K562 (cell line): ENCODE measurements around the gene RREB1. TPM values are rescaled to one million over a fixed set of nuclear protein-coding genes. Genes with fewer than 3 reads are reported as not detected.

Experiments
- ATF1 ChIP-seq, 2 experiments: fragments of 450-650 bp in 1 of 2; IDR thresholded peaks; 2 replicates each; pipeline ENCODE4 v1.6.1; 2016; ENCODE audit warnings: missing compliant biosample characterization in 1 of 2, missing genetic modification characterization in 1 of 2
- GABPA ChIP-seq: fragments of 200-800 bp; sonication (Bioruptor generic); conservative IDR thresholded peaks from 2 replicates; pipeline ENCODE4 v1.6.1; 2016; ENCODE audit warnings: low read depth, missing genetic modification characterization, missing compliant biosample characterization
- L3MBTL2 ChIP-seq: fragments of 450-650 bp; IDR thresholded peaks from 2 replicates; pipeline ENCODE4 v1.6.1; 2016; ENCODE audit warnings: mild to moderate bottlenecking, moderate library complexity
- MEIS2 ChIP-seq: fragments of 450-650 bp; IDR thresholded peaks from 2 replicates; pipeline ENCODE4 v1.6.1; 2014; ENCODE audit warnings: mild to moderate bottlenecking; ENCODE audit not compliant: partially characterized antibody
- NRF1 ChIP-seq, 2 experiments: fragments of 450-650 bp; IDR thresholded peaks in 1 of 2; conservative IDR thresholded peaks in 1 of 2; 2 replicates each; pipeline ENCODE4 v1.6.1; 2014; ENCODE audit warnings: mild to moderate bottlenecking in 2 of 2
- PHF8 ChIP-seq: fragments of 200-600 bp; sonication (generic); IDR thresholded peaks from 2 replicates; pipeline ENCODE4 v1.6.1; 2012; ENCODE audit warnings: mixed run types, mild to moderate bottlenecking, inconsistent platforms, low read length, moderate library complexity, borderline replicate concordance
- RBFOX2 ChIP-seq: fragments of 200-400 bp; formaldehyde crosslinking; IDR thresholded peaks from 2 replicates; pipeline ENCODE4 v1.6.1; 2017; ENCODE audit warnings: low read depth, mild to moderate bottlenecking, low read length, moderate library complexity
- RCOR1 ChIP-seq, 2 experiments: IDR thresholded peaks; 2 replicates each; pipeline ENCODE4 v1.6.1; 2012; ENCODE audit warnings: low read depth in 2 of 2, low read length in 2 of 2, borderline replicate concordance in 1 of 2, improper control_type of control experiment in 1 of 2
- SMARCA5 ChIP-seq: fragments of 450-650 bp; IDR thresholded peaks from 2 replicates; pipeline ENCODE4 v1.6.1; 2016
- TBP ChIP-seq: optimal IDR thresholded peaks from 2 replicates; pipeline ENCODE3; 2011; ENCODE audit warnings: low read depth, low read length, improper control_type of control experiment
- ZNF644 ChIP-seq: fragments of 200-800 bp; sonication (Bioruptor generic); IDR thresholded peaks from 2 replicates; pipeline ENCODE4 v1.6.1; 2016; ENCODE audit warnings: low read depth, missing genetic modification characterization, missing compliant biosample characterization
- polyA plus RNA-seq, 8 experiments: library from polyadenylated mRNA; depleted of rRNA in 4 of 8; stranded (reverse) in 5 of 8; unstranded in 3 of 8; fragments of >200 nt; fragmentation: Nextera tagmentation in 2 of 8; fragmentation: Illumina TruSeq in 1 of 8; extraction: Ambion mirVana in 2 of 8; extraction: Trizol in 1 of 8; gene quantifications; 2 replicates each; pipeline versions ENCODE4 v1.2.1 to v1.2.3, GENCODE V29; 2011 to 2014; ENCODE audit warnings: inconsistent platforms in 1 of 8, missing spikeins in 1 of 8
- total RNA-seq, 7 experiments: library from RNA; depleted of rRNA in 6 of 7; stranded (reverse); fragments of >200 nt in 6 of 7; fragmentation: Illumina TruSeq in 2 of 7; extraction: Trizol in 2 of 7; gene quantifications; 2 replicates each; pipeline versions ENCODE4 v1.2.1 to v1.2.3, GENCODE V29; 2011 to 2021; ENCODE audit warnings: low replicate concordance in 1 of 7
- TF ChIP-seq, protein P1 (sequence below), 3 experiments: fragments of 200-800 bp in 1 of 3; fragments of 250-450 bp in 1 of 3; fragments of 450-650 bp in 1 of 3; sonication (Bioruptor Pico) in 1 of 3; sonication (Bioruptor generic) in 1 of 3; formaldehyde crosslinking in 1 of 3; IDR thresholded peaks; 2 replicates each; pipeline versions ENCODE4 v1.6.1 to v1.8.0; 2016 to 2022; ENCODE audit warnings: mild to moderate bottlenecking in 2 of 3, missing genetic modification characterization in 2 of 3, missing compliant biosample characterization in 1 of 3, moderate library complexity in 1 of 3
- TF ChIP-seq, protein P2 (sequence below): sonication (generic); formaldehyde crosslinking; IDR thresholded peaks from 2 replicates; pipeline ENCODE4 v1.8.0; 2022; ENCODE audit warnings: mild to moderate bottlenecking, missing genetic modification reagents, borderline replicate concordance
- TF ChIP-seq, protein P3 (sequence below): fragments of 450-650 bp; formaldehyde crosslinking; conservative IDR thresholded peaks from 2 replicates; pipeline ENCODE4 v1.4.0; 2022; ENCODE audit warnings: mild to moderate bottlenecking, missing genetic modification characterization
- TF ChIP-seq, protein P4 (sequence below), 2 experiments: IDR thresholded peaks in 1 of 2; conservative IDR thresholded peaks in 1 of 2; 2 replicates each; pipeline ENCODE4 v1.6.1; 2016; ENCODE audit warnings: low read depth in 2 of 2, mild to moderate bottlenecking in 1 of 2, missing compliant biosample characterization in 1 of 2, missing genetic modification characterization in 1 of 2, moderate library complexity in 1 of 2

The RREB1 gene
- total and polyA plus RNA-seq, 9 of the 15 experiments (the other 6 are each of a cell fraction or from before 2014, with no cell fraction given): 3.3 to 64.2 (median 19.3) TPM

DNA sequence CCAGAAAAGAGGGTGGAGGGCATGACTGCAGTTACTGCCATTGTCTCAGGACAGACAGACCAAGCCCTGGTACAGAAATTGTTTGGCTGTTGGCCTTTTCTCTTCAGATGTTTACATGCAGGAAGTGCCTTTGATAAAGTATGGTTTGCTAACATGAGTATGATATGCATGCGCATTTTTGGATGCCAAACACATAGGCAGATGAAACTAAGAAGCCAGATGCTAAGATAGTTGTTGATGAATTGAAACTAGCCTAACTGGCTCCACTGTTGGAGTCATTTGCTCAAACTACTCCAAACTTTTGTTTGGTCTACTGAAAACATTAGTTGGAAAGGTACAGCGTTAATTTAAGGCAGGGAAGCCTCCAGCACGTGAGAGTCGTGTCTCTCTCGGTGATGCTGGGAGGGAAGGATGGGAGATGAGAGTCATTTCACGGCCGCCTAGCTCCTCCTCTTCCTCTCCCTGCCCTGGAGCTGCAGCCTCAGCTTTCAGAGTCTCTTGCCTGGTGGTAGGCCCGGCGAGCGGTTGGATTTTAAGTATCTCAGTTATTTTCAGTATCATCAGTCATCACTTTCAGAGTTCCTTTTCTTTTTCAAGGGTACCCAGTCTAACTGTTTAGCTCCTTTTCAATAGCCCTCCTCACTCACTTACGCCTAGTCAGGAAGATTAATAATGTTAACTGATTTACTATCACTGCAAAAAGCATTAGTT, 29.7 kb downstream of the RREB1 start (continued):
- TF ChIP-seq, protein P1, sequence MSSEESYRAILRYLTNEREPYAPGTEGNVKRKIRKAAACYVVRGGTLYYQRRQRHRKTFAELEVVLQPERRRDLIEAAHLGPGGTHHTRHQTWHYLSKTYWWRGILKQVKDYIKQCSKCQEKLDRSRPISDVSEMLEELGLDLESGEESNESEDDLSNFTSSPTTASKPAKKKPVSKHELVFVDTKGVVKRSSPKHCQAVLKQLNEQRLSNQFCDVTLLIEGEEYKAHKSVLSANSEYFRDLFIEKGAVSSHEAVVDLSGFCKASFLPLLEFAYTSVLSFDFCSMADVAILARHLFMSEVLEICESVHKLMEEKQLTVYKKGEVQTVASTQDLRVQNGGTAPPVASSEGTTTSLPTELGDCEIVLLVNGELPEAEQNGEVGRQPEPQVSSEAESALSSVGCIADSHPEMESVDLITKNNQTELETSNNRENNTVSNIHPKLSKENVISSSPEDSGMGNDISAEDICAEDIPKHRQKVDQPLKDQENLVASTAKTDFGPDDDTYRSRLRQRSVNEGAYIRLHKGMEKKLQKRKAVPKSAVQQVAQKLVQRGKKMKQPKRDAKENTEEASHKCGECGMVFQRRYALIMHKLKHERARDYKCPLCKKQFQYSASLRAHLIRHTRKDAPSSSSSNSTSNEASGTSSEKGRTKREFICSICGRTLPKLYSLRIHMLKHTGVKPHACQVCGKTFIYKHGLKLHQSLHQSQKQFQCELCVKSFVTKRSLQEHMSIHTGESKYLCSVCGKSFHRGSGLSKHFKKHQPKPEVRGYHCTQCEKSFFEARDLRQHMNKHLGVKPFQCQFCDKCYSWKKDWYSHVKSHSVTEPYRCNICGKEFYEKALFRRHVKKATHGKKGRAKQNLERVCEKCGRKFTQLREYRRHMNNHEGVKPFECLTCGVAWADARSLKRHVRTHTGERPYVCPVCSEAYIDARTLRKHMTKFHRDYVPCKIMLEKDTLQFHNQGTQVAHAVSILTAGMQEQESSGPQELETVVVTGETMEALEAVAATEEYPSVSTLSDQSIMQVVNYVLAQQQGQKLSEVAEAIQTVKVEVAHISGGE (CRISPR knock-in tag; IDR thresholded peaks at IDR 0.05): peak in 1 of 3 experiments; percentile 54; a peak in 1 of 6 replicates
- TF ChIP-seq, protein P2, sequence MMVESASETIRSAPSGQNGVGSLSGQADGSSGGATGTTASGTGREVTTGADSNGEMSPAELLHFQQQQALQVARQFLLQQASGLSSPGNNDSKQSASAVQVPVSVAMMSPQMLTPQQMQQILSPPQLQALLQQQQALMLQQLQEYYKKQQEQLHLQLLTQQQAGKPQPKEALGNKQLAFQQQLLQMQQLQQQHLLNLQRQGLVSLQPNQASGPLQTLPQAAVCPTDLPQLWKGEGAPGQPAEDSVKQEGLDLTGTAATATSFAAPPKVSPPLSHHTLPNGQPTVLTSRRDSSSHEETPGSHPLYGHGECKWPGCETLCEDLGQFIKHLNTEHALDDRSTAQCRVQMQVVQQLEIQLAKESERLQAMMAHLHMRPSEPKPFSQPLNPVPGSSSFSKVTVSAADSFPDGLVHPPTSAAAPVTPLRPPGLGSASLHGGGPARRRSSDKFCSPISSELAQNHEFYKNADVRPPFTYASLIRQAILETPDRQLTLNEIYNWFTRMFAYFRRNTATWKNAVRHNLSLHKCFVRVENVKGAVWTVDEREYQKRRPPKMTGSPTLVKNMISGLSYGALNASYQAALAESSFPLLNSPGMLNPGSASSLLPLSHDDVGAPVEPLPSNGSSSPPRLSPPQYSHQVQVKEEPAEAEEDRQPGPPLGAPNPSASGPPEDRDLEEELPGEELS: peak; percentile 74
- peak in 1 of 2 experiments; percentile 31; a peak in 1 of 4 replicates for TF ChIP-seq NRF1 (conservative IDR thresholded peaks at IDR 0.05 in 1 of 2, IDR thresholded peaks at IDR 0.05 in 1 of 2)
- 0 out of 2 replicates have a peak, but pooled peaks have one; percentile 33 for TF ChIP-seq RBFOX2
- TF ChIP-seq ATF1 (CRISPR knock-in tag; IDR thresholded peaks at IDR 0.05): no peak
- peak; percentile 42; the same call in 1 of the 2 replicates for TF ChIP-seq ATF1 (tag; IDR thresholded peaks at IDR 0.05)
- 0 out of 2 replicates have a peak, but pooled peaks have one; percentile 38 for TF ChIP-seq GABPA (tag)
- TF ChIP-seq ZNF644 (tag): no peak
- TF ChIP-seq MEIS2: peak; percentile 56
- TF ChIP-seq, protein P3, sequence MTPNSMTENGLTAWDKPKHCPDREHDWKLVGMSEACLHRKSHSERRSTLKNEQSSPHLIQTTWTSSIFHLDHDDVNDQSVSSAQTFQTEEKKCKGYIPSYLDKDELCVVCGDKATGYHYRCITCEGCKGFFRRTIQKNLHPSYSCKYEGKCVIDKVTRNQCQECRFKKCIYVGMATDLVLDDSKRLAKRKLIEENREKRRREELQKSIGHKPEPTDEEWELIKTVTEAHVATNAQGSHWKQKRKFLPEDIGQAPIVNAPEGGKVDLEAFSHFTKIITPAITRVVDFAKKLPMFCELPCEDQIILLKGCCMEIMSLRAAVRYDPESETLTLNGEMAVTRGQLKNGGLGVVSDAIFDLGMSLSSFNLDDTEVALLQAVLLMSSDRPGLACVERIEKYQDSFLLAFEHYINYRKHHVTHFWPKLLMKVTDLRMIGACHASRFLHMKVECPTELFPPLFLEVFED (CRISPR knock-in tag): no peak
- no peak for TF ChIP-seq SMARCA5
- TF ChIP-seq, protein P4, sequence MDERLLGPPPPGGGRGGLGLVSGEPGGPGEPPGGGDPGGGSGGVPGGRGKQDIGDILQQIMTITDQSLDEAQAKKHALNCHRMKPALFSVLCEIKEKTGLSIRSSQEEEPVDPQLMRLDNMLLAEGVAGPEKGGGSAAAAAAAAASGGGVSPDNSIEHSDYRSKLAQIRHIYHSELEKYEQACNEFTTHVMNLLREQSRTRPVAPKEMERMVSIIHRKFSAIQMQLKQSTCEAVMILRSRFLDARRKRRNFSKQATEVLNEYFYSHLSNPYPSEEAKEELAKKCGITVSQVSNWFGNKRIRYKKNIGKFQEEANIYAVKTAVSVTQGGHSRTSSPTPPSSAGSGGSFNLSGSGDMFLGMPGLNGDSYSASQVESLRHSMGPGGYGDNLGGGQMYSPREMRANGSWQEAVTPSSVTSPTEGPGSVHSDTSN (CRISPR knock-in tag; IDR thresholded peaks at IDR 0.05; ENCODE audit: low read depth): no peak
- TF ChIP-seq, protein P4 (tag; conservative IDR thresholded peaks at IDR 0.05; ENCODE audit: low read depth): peak; percentile 49; the same call in 1 of the 2 replicates
- peak; percentile 31; the same call in 1 of the 2 replicates for TF ChIP-seq L3MBTL2
- TF ChIP-seq RCOR1 (IDR thresholded peaks at IDR 0.05; ENCODE audit: borderline replicate concordance in 1 of 2, low read depth in 2 of 2, low read length in 2 of 2): peak in 1 of 2 experiments; percentile 86; a peak in 2 of 4 replicates
- peak; percentile 18; the same call in 1 of the 2 replicates for TF ChIP-seq PHF8
- peak; percentile 20 for TF ChIP-seq TBP
